Hepatocyte (in vitro differentiated cells): ENCODE data around the gene FNDC11.

Source experiments
- EZH2 ChIP-seq: fragments of 200-600 bp; sonication (generic); IDR thresholded peaks from 2 replicates; pipeline ENCODE4 v1.6.1; 2016; ENCODE audit warnings: antibody characterized with exemption, mild to moderate bottlenecking, borderline replicate concordance
- EZH2phosphoT487 ChIP-seq: fragments of 200-600 bp; sonication (generic); IDR thresholded peaks from one replicate; pipeline ENCODE4 v1.6.1; 2018; ENCODE audit warnings: antibody characterized with exemption, mild to moderate bottlenecking, low read depth, moderate library complexity; ENCODE audit not compliant: unreplicated experiment, severe bottlenecking
- TF ChIP-seq, protein P1 (sequence below): fragments of 200-600 bp; sonication (generic); IDR thresholded peaks from 2 replicates; pipeline ENCODE4 v1.5.1; 2016; ENCODE audit warnings: antibody characterized with exemption, mild to moderate bottlenecking; ENCODE audit not compliant: poor library complexity

- TF ChIP-seq, protein P1, sequence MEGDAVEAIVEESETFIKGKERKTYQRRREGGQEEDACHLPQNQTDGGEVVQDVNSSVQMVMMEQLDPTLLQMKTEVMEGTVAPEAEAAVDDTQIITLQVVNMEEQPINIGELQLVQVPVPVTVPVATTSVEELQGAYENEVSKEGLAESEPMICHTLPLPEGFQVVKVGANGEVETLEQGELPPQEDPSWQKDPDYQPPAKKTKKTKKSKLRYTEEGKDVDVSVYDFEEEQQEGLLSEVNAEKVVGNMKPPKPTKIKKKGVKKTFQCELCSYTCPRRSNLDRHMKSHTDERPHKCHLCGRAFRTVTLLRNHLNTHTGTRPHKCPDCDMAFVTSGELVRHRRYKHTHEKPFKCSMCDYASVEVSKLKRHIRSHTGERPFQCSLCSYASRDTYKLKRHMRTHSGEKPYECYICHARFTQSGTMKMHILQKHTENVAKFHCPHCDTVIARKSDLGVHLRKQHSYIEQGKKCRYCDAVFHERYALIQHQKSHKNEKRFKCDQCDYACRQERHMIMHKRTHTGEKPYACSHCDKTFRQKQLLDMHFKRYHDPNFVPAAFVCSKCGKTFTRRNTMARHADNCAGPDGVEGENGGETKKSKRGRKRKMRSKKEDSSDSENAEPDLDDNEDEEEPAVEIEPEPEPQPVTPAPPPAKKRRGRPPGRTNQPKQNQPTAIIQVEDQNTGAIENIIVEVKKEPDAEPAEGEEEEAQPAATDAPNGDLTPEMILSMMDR = no peak
- TF ChIP-seq EZH2 (no peak), EZH2phosphoT487 (no peak)
Measured at GRCh38 chr20:63562461-63563224, 8.7 kb downstream of the FNDC11 start.
